ENCODE data around the gene CLEC4F. TPM values are rescaled to one million over a fixed set of nuclear protein-coding genes. Genes with fewer than 3 reads are reported as not detected.
A peak's percentile ranks its signal among the peaks of the same experiment; 100 is the strongest.

CLEC4F gene
- total RNA-seq, 2 experiments from 2014 or later = not detected

- POLR2A ChIA-PET = interaction anchor here (1.8 kb wide), 1 partner anchor 159 kb away, joined by 7 read pairs; no protein-coding TSS in a partner anchor
- DNase-seq = peak; percentile 73
- H3K27ac Mint-ChIP-seq = no peak overlapping the region
- H3K27me3 Mint-ChIP-seq = peaks cover 64% of the 10 kb centered on the region
- H3K4me3 Mint-ChIP-seq = peak overlapping the region; percentile 72
- ATAC-seq (ENCODE audit: low read depth) = peak; percentile 71
- peaks cover 9% of the 10 kb centered on the region for H3K4me1 Mint-ChIP-seq
- no peaks in the 10 kb centered on the region for H3K36me3 Mint-ChIP-seq
- H3K9me3 Mint-ChIP-seq = no peaks in the 10 kb centered on the region
Measured at GRCh38 chr2:70789304-70790135, 30.9 kb downstream of the CLEC4F start.

GRCh38 chr2:70785137-70785911, 35.1 kb downstream of the CLEC4F start:
- no peaks in the 10 kb centered on the region for H3K36me3 Mint-ChIP-seq
- ATAC-seq (ENCODE audit: low read depth) = peak; percentile 75
- H3K9me3 Mint-ChIP-seq = no peaks in the 10 kb centered on the region
- no peak for DNase-seq
- H3K4me1 Mint-ChIP-seq = peaks cover 9% of the 10 kb centered on the region
- no peak overlapping the region for H3K27ac Mint-ChIP-seq
- peaks cover 40% of the 10 kb centered on the region for H3K27me3 Mint-ChIP-seq
- POLR2A ChIA-PET = interaction anchor here (1.4 kb wide), 1 partner anchor 129 kb away, joined by 6 read pairs; no protein-coding TSS in a partner anchor
- H3K4me3 Mint-ChIP-seq = no peak overlapping the region

- ATAC-seq (ENCODE audit: low read depth) = no peak
- no peak for DNase-seq
- Mint-ChIP-seq H3K4me3 (no peak overlapping the region), H3K27me3 (peaks cover 34% of the 10 kb centered on the region), H3K27ac (no peak overlapping the region), H3K36me3 (no peaks in the 10 kb centered on the region), H3K9me3 (no peaks in the 10 kb centered on the region), H3K4me1 (peaks cover 4% of the 10 kb centered on the region)
- POLR2A ChIA-PET = interaction anchor here (1.0 to 1.4 kb wide), 2 partner anchors 15 to 128 kb away, joined by 3 to 6 read pairs; no protein-coding TSS in a partner anchor
Measured at GRCh38 chr2:70784320-70784719, 36.1 kb downstream of the CLEC4F start.

GRCh38 chr2:70779911-70780545, 40.4 kb downstream of the CLEC4F start:
- POLR2A ChIA-PET = no interaction called here
- Mint-ChIP-seq H3K4me3 (no peak overlapping the region), H3K4me1 (peaks cover 2% of the 10 kb centered on the region), H3K9me3 (no peaks in the 10 kb centered on the region), H3K36me3 (no peaks in the 10 kb centered on the region), H3K27ac (no peak overlapping the region), H3K27me3 (peaks cover 16% of the 10 kb centered on the region)
- DNase-seq (no peak), ATAC-seq (ENCODE audit: low read depth) (no peak)

- peaks cover 2% of the 10 kb centered on the region for H3K4me1 Mint-ChIP-seq
- ATAC-seq (ENCODE audit: low read depth) = no peak
Measured at GRCh38 chr2:70779491-70779890, 40.9 kb downstream of the CLEC4F start.

GRCh38 chr2:70778676-70779075, 41.7 kb downstream of the CLEC4F start:
- H3K36me3 Mint-ChIP-seq = no peaks in the 10 kb centered on the region
- no peak overlapping the region for H3K4me3 Mint-ChIP-seq
- H3K9me3 Mint-ChIP-seq = no peaks in the 10 kb centered on the region
- DNase-seq (no peak), ATAC-seq (ENCODE audit: low read depth) (no peak)
- H3K27ac Mint-ChIP-seq = no peak overlapping the region
- POLR2A ChIA-PET = no interaction called here
- H3K4me1 Mint-ChIP-seq = peaks cover 2% of the 10 kb centered on the region
- peaks cover 30% of the 10 kb centered on the region for H3K27me3 Mint-ChIP-seq

More at GRCh38 chr2:70779491-70779890, 40.9 kb downstream of the CLEC4F start:
- H3K27ac Mint-ChIP-seq = no peak overlapping the region
- DNase-seq = no peak
- H3K36me3 Mint-ChIP-seq = no peaks in the 10 kb centered on the region
- POLR2A ChIA-PET = no interaction called here
- H3K27me3 Mint-ChIP-seq = peaks cover 21% of the 10 kb centered on the region
- H3K9me3 Mint-ChIP-seq = no peaks in the 10 kb centered on the region
- H3K4me3 Mint-ChIP-seq = no peak overlapping the region

- H3K4me3 Mint-ChIP-seq = no peak overlapping the region
- no peaks in the 10 kb centered on the region for H3K36me3 Mint-ChIP-seq
- peaks cover 35% of the 10 kb centered on the region for H3K27me3 Mint-ChIP-seq
- ATAC-seq (ENCODE audit: low read depth) = no peak
- POLR2A ChIA-PET = interaction anchor here (0.7 kb wide), 1 partner anchor 43 kb away, joined by 3 read pairs; no protein-coding TSS in a partner anchor
- DNase-seq = no peak
- H3K27ac Mint-ChIP-seq = no peak overlapping the region
- H3K4me1 Mint-ChIP-seq = peaks cover 2% of the 10 kb centered on the region
- no peaks in the 10 kb centered on the region for H3K9me3 Mint-ChIP-seq
Measured at GRCh38 chr2:70777450-70777849, 42.9 kb downstream of the CLEC4F start.

GRCh38 chr2:70776266-70776665, 44.1 kb downstream of the CLEC4F start:
- Mint-ChIP-seq H3K4me1 (peaks cover 2% of the 10 kb centered on the region), H3K4me3 (no peak overlapping the region), H3K36me3 (no peaks in the 10 kb centered on the region), H3K9me3 (no peaks in the 10 kb centered on the region), H3K27ac (no peak overlapping the region), H3K27me3 (peaks cover 35% of the 10 kb centered on the region)
- no peak for DNase-seq
- ATAC-seq (ENCODE audit: low read depth) = no peak
- POLR2A ChIA-PET = no interaction called here

GRCh38 chr2:70775141-70775540, 45.3 kb downstream of the CLEC4F start:
- POLR2A ChIA-PET = no interaction called here
- Mint-ChIP-seq H3K36me3 (no peaks in the 10 kb centered on the region), H3K27ac (no peak overlapping the region), H3K9me3 (no peaks in the 10 kb centered on the region), H3K4me3 (no peak overlapping the region), H3K4me1 (peaks cover 2% of the 10 kb centered on the region), H3K27me3 (peaks cover 34% of the 10 kb centered on the region)
- DNase-seq (no peak), ATAC-seq (ENCODE audit: low read depth) (no peak)

GRCh38 chr2:70772486-70773155, 47.8 kb downstream of the CLEC4F start:
- ATAC-seq (ENCODE audit: low read depth) (no peak), DNase-seq (no peak)
- Mint-ChIP-seq H3K36me3 (no peaks in the 10 kb centered on the region), H3K4me1 (peaks cover 5% of the 10 kb centered on the region), H3K4me3 (no peak overlapping the region), H3K27ac (no peak overlapping the region), H3K27me3 (peaks cover 41% of the 10 kb centered on the region), H3K9me3 (no peaks in the 10 kb centered on the region)
- POLR2A ChIA-PET = no interaction called here

- peaks cover 8% of the 10 kb centered on the region for H3K4me1 Mint-ChIP-seq
- H3K27me3 Mint-ChIP-seq = peaks cover 43% of the 10 kb centered on the region
- H3K27ac Mint-ChIP-seq = no peak overlapping the region
- no peaks in the 10 kb centered on the region for H3K9me3 Mint-ChIP-seq
- POLR2A ChIA-PET = no interaction called here
- DNase-seq (no peak), ATAC-seq (ENCODE audit: low read depth) (no peak)
- no peaks in the 10 kb centered on the region for H3K36me3 Mint-ChIP-seq
- H3K4me3 Mint-ChIP-seq = no peak overlapping the region
Measured at GRCh38 chr2:70771446-70771845, 49.0 kb downstream of the CLEC4F start.

- no peaks in the 10 kb centered on the region for H3K9me3 Mint-ChIP-seq
Measured at GRCh38 chr2:70769450-70769849, 50.9 kb downstream of the CLEC4F start.

More at GRCh38 chr2:70769450-70769849, 50.9 kb downstream of the CLEC4F start:
- peaks cover 10% of the 10 kb centered on the region for H3K4me1 Mint-ChIP-seq
- no peak overlapping the region for H3K4me3 Mint-ChIP-seq
- H3K36me3 Mint-ChIP-seq = no peaks in the 10 kb centered on the region
- POLR2A ChIA-PET = interaction anchor here (1.0 to 1.2 kb wide), 2 partner anchors 15 to 394 kb away, joined by 3 read pairs; no protein-coding TSS in a partner anchor
- DNase-seq = no peak
- ATAC-seq (ENCODE audit: low read depth) = no peak
- H3K27ac Mint-ChIP-seq = no peak overlapping the region
- H3K27me3 Mint-ChIP-seq = peaks cover 38% of the 10 kb centered on the region
